GM23248 (cell line): Measurements from ENCODE around the gene LRP1-AS. TPM values are rescaled to one million over a fixed set of nuclear protein-coding genes. Genes with fewer than 3 reads are reported as not detected.
A peak's percentile ranks its signal among the peaks of the same experiment; 100 is the strongest.

ENCODE experiments used
- DNase-seq: peaks from one replicate; pipeline ENCODE4 v3.0.0-alpha.2; 2015
- H2AFZ ChIP-seq: fragments of 200-600 bp; sonication (generic); 2 replicates; pipeline ENCODE4 v1.6.1; 2016; ENCODE audit warnings: antibody characterized with exemption
- H3F3A ChIP-seq: fragments of 200-600 bp; sonication (generic); 2 replicates; pipeline ENCODE4 v1.6.1; 2016; ENCODE audit warnings: mild to moderate bottlenecking, antibody characterized with exemption, mixed run types; ENCODE audit not compliant: insufficient read depth
- H3K27ac ChIP-seq: fragments of 200-600 bp; sonication (generic); 2 replicates; pipeline ENCODE4 v1.5.1; 2016; ENCODE audit warnings: mild to moderate bottlenecking
- H3K27me3 ChIP-seq: fragments of 200-600 bp; sonication (generic); replicated peaks from 2 replicates; pipeline ENCODE4 v1.6.1; 2016; ENCODE audit warnings: mild to moderate bottlenecking; ENCODE audit not compliant: insufficient read depth
- H3K36me3 ChIP-seq: fragments of 200-600 bp; sonication (generic); 2 replicates; pipeline ENCODE4 v1.6.1; 2016; ENCODE audit warnings: low read depth, mild to moderate bottlenecking
- H3K4me1 ChIP-seq: fragments of 200-600 bp; sonication (generic); 2 replicates; pipeline ENCODE4 v1.6.1; 2016; ENCODE audit warnings: mild to moderate bottlenecking; ENCODE audit not compliant: insufficient read depth
- H3K4me2 ChIP-seq: fragments of 200-600 bp; sonication (generic); one replicate; pipeline ENCODE4 v1.6.1; 2016; ENCODE audit warnings: mild to moderate bottlenecking; ENCODE audit not compliant: unreplicated experiment
- H3K4me3 ChIP-seq: fragments of 200-600 bp; sonication (generic); 2 replicates; pipeline ENCODE4 v1.5.1; 2016; ENCODE audit warnings: mild to moderate bottlenecking
- H3K79me2 ChIP-seq: fragments of 200-600 bp; sonication (generic); 2 replicates; pipeline ENCODE4 v1.6.1; 2016; ENCODE audit warnings: mild to moderate bottlenecking; ENCODE audit not compliant: insufficient read depth
- H3K9ac ChIP-seq: fragments of 200-600 bp; sonication (generic); 2 replicates; pipeline ENCODE4 v1.6.1; 2016; ENCODE audit warnings: mild to moderate bottlenecking
- H3K9me2 ChIP-seq: fragments of 200-600 bp; sonication (generic); 2 replicates; pipeline ENCODE4 v1.6.1; 2016; ENCODE audit warnings: mixed run types, mild to moderate bottlenecking, moderate library complexity; ENCODE audit not compliant: insufficient read depth
- H3K9me3 ChIP-seq: fragments of 200-600 bp; sonication (generic); one replicate; pipeline ENCODE4 v1.6.1; 2017; ENCODE audit warnings: low read depth
- H4K20me1 ChIP-seq: fragments of 200-600 bp; sonication (generic); 2 replicates; pipeline ENCODE4 v1.6.0; 2016; ENCODE audit not compliant: insufficient read depth
- EZH2 ChIP-seq: fragments of 200-600 bp; sonication (generic); IDR thresholded peaks from 2 replicates; pipeline ENCODE4 v1.6.1; 2018; ENCODE audit warnings: antibody characterized with exemption, mild to moderate bottlenecking; ENCODE audit not compliant: insufficient read depth, poor library complexity, severe bottlenecking
- EZH2phosphoT487 ChIP-seq: fragments of 200-600 bp; sonication (generic); IDR thresholded peaks from 2 replicates; pipeline ENCODE4 v1.6.1; 2018; ENCODE audit warnings: antibody characterized with exemption, moderate library complexity, mild to moderate bottlenecking, low read depth; ENCODE audit not compliant: insufficient read depth
- WGBS, 2 experiments: methylation state at CpG; one replicate each; pipeline ENCODE4 v1.1.6; 2015 to 2017; ENCODE audit warnings: low lambda C conversion rate in 2 of 2, low coverage in 1 of 2; ENCODE audit errors: missing lambda C conversion rate in 2 of 2; 5-methylcytosine and 5-hydroxymethylcytosine counted together
- in situ Hi-C: fragments of 300-500 bp; cut with MboI; formaldehyde crosslinking; loops from 2 replicates; pipeline ENCODE4 v1.15.0; 2020
- polyA plus RNA-seq: library from polyadenylated mRNA; unstranded; fragments of >200 nt; fragmentation: Nextera tagmentation; extraction: Ambion mirVana; gene quantifications from 2 replicates; pipeline ENCODE4 v1.2.1, GENCODE V29; 2016
- total RNA-seq: library from RNA; depleted of rRNA; stranded (reverse); fragments of >200 nt; shearing (Covaris generic); gene quantifications from 2 replicates; pipeline ENCODE4 v1.2.3, GENCODE V29; 2014

The LRP1-AS gene
- total and polyA plus RNA-seq, 2 experiments from 2014 or later, result 0.60 TPM; not detected in 1

DNA sequence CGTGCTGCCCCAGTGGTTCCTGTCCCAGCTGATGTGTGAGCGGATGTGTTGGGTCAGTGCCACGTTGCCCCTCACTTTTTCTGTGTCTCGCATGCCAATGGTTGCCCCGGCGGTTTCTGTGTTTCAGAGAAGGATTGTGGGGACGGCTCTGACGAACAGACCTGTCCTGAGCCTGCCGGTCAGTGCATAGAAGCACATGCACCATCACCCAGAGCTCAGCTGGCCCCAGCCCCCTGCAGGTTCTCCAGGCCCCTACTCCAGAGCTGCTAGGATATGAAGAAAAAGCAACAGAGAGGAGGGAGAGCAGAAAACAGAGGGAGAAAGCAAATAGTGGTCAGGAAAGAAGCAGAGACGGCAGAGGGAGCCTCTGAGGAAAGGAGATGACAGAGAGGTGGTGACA, 20.6 kb upstream of the LRP1-AS start:
- H4K20me1 ChIP-seq, result no peaks in the 10 kb centered on the region
- 80 to 87% methylated on average over 10 of the region's 10 CpGs for WGBS, 2 experiments
- H3K27ac ChIP-seq, result no peak overlapping the region
- H3K4me3 ChIP-seq, result no peak overlapping the region
- H3K9ac ChIP-seq, result no peak overlapping the region
- no peak for DNase-seq
- H3K9me3 ChIP-seq, result no peaks in the 10 kb centered on the region
- no peak overlapping the region for H2AFZ ChIP-seq
- TF ChIP-seq EZH2 (no peak), EZH2phosphoT487 (no peak)
- no peaks in the 10 kb centered on the region for H3K9me2 ChIP-seq
- in situ Hi-C loops, result no loop called here
- peaks cover 69% of the 10 kb centered on the region for H3K36me3 ChIP-seq
- peaks cover 66% of the 10 kb centered on the region for H3F3A ChIP-seq
- no peak overlapping the region for H3K4me2 ChIP-seq
- H3K4me1 ChIP-seq, result peaks cover 39% of the 10 kb centered on the region
- peaks cover 79% of the 10 kb centered on the region for H3K79me2 ChIP-seq
- no peaks in the 10 kb centered on the region for H3K27me3 ChIP-seq

DNA sequence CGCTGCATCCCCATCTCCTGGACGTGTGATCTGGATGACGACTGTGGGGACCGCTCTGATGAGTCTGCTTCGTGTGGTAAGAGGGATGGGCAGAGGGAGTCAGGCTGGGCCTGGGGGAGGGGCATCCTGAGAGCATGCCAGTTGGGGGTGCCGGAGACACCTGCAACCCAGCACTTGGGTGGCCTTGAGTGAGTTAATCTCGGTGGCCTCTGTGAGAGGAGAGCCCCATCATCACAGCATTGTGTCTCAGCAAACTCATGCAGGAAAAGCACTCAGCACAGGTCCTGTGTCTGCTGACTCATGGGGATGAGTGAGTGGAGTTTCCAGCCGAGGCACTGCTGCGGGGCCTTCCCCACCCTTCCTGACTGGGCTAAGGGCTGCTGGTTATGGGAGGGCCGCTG, 19.6 kb upstream of the LRP1-AS start:
- Histone ChIP-seq H3K27ac (peak overlapping the region; percentile 77), H3F3A (peaks cover 77% of the 10 kb centered on the region), H3K4me3 (no peak overlapping the region), H2AFZ (no peak overlapping the region), H3K36me3 (peaks cover 72% of the 10 kb centered on the region), H3K4me2 (no peak overlapping the region), H3K9me2 (no peaks in the 10 kb centered on the region), H3K4me1 (peaks cover 39% of the 10 kb centered on the region), H4K20me1 (no peaks in the 10 kb centered on the region), H3K27me3 (no peaks in the 10 kb centered on the region), H3K9me3 (no peaks in the 10 kb centered on the region), H3K79me2 (peaks cover 80% of the 10 kb centered on the region), H3K9ac (no peak overlapping the region)
- TF ChIP-seq EZH2phosphoT487 (no peak), EZH2 (no peak)
- 20 to 32% methylated on average over 9 to 10 of the region's 10 CpGs for WGBS, 2 experiments
- DNase-seq, result peak; percentile 95
- in situ Hi-C loops, result no loop called here

DNA sequence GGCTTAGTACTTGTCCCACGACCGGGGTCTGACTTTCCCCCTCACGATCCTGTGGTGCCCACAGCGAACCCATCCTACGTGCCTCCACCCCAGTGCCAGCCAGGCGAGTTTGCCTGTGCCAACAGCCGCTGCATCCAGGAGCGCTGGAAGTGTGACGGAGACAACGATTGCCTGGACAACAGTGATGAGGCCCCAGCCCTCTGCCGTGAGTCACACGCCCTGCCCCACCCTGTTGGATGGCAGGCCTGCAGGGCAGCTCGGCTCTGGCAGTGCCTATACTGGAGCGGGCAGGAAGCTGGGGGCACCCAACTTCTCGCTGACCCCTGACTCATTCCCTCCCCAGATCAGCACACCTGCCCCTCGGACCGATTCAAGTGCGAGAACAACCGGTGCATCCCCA, 18.3 kb upstream of the LRP1-AS start:
- H3K27me3 ChIP-seq, result no peaks in the 10 kb centered on the region
- peaks cover 34% of the 10 kb centered on the region for H3K4me1 ChIP-seq
- H3K36me3 ChIP-seq, result peaks cover 79% of the 10 kb centered on the region
- 45% methylated on average over 19 of the region's 19 CpGs for WGBS, 2 experiments
- peak; percentile 88 for DNase-seq
- in situ Hi-C loops, result no loop called here
- no peak overlapping the region for H3K4me2 ChIP-seq
- H3K9me3 ChIP-seq, result no peaks in the 10 kb centered on the region
- TF ChIP-seq EZH2phosphoT487 (no peak), EZH2 (no peak)
- no peak overlapping the region for H2AFZ ChIP-seq
- H3K27ac ChIP-seq, result peak overlapping the region; percentile 77
- no peaks in the 10 kb centered on the region for H4K20me1 ChIP-seq
- H3K4me3 ChIP-seq, result no peak overlapping the region
- peaks cover 83% of the 10 kb centered on the region for H3K79me2 ChIP-seq
- H3K9ac ChIP-seq, result peak overlapping the region; percentile 47; the same call in 1 of the 2 replicates
- peaks cover 79% of the 10 kb centered on the region for H3F3A ChIP-seq
- no peaks in the 10 kb centered on the region for H3K9me2 ChIP-seq

DNA sequence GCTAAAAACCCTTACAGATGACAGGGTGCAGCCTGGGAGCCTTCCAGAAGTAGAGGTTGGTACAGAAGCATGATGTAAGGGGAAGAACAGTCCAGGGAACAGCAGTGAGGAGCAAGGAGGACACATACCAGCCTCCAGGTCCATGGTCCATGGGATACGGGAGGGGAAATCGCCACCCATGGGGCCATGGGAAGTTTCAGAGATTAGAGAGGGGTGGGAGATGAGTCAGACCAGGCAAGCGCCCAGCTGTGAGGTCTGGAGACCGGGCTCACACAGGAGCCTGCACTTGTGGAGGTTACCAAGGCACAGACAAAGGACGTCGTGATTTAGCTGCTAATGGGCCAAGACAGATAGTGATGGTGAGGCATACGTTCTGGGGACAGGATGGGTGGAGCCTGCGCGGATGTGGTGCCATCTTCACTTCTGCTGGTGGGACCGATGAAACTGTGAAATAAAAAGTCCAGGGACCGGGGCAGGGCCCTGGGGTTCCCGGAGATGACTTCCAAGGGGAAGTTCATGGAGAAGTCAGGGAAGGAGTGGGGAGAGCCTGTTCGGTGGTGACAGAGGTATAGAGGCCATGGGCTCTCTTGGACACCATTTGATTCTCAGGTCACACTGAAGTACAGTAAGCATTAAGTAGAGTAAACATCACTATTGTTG, 17.7 kb upstream of the LRP1-AS start:
- peaks cover 79% of the 10 kb centered on the region for H3K36me3 ChIP-seq
- in situ Hi-C loops, result no loop called here

More for the DNA sequence above, 17.7 kb upstream of the LRP1-AS start:
- DNase-seq, result peak; percentile 72
- Histone ChIP-seq H3K9me3 (no peaks in the 10 kb centered on the region), H3K9me2 (no peaks in the 10 kb centered on the region), H4K20me1 (no peaks in the 10 kb centered on the region), H3K9ac (peak overlapping the region; percentile 47; the same call in 1 of the 2 replicates), H3K27me3 (no peaks in the 10 kb centered on the region), H3F3A (peaks cover 78% of the 10 kb centered on the region), H3K27ac (peak overlapping the region; percentile 77), H3K79me2 (peaks cover 83% of the 10 kb centered on the region), H2AFZ (no peak overlapping the region), H3K4me2 (no peak overlapping the region), H3K4me1 (peaks cover 34% of the 10 kb centered on the region), H3K4me3 (no peak overlapping the region)
- TF ChIP-seq EZH2phosphoT487 (no peak), EZH2 (no peak)
- 78 to 79% methylated on average over 13 of the region's 13 CpGs for WGBS, 2 experiments
